Gastroesophageal sphincter (tissue), 3 donors: ENCODE results near the gene GPR137C.

Experiments
- CTCF ChIP-seq, 4 experiments: fragments of 200-600 bp in 2 of 4; fragments of 450-650 bp in 2 of 4; sonication (generic) in 1 of 4; IDR thresholded peaks; one replicate each; pipeline ENCODE4 v1.5.1; 2017 to 2019; ENCODE audit warnings: antibody characterized with exemption in 4 of 4, mild to moderate bottlenecking in 2 of 4, moderate library complexity in 2 of 4
- EP300 ChIP-seq: sonication (generic); formaldehyde crosslinking; IDR thresholded peaks from one replicate; pipeline ENCODE4 v1.6.1; 2017; ENCODE audit warnings: antibody characterized with exemption, mild to moderate bottlenecking
- POLR2A ChIP-seq, 2 donors: fragments of 450-650 bp; IDR thresholded peaks; one replicate each; pipeline ENCODE4 v1.6.1; 2017; ENCODE audit warnings: antibody characterized with exemption in 2 of 2, mild to moderate bottlenecking in 2 of 2, moderate library complexity in 1 of 2
- POLR2AphosphoS5 ChIP-seq: sonication (generic); formaldehyde crosslinking; IDR thresholded peaks from one replicate; pipeline ENCODE4 v1.6.1; 2017; ENCODE audit warnings: antibody characterized with exemption

- TF ChIP-seq POLR2A (IDR thresholded peaks at IDR 0.05) (no peak), CTCF (IDR thresholded peaks at IDR 0.05) (no peak), EP300 (no peak), POLR2AphosphoS5 (no peak)
Observed at GRCh38 chr14:52619687-52620086, 67.1 kb downstream of the GPR137C start.
